GM12878 (cell line): ENCODE results near the gene CWC25.

ENCODE experiments used
- CTCF ChIP-seq, 3 experiments: IDR thresholded peaks in 2 of 3; conservative IDR thresholded peaks in 1 of 3; 2 replicates each; pipeline ENCODE4 v1.5.1; 2011; ENCODE audit warnings: low read depth in 3 of 3, low read length in 3 of 3, mild to moderate bottlenecking in 3 of 3, control low read depth in 2 of 3, moderate library complexity in 2 of 3, inconsistent platforms in 1 of 3, mixed read lengths in 1 of 3; ENCODE audit not compliant: control insufficient read depth in 2 of 3, insufficient read depth in 1 of 3; ENCODE audit errors: extremely low read depth in 1 of 3
- EZH2 ChIP-seq: IDR thresholded peaks from 2 replicates; pipeline ENCODE4 v1.6.1; 2012; ENCODE audit warnings: low read depth, mild to moderate bottlenecking, control low read depth, inconsistent platforms, low read length, borderline replicate concordance; ENCODE audit not compliant: control insufficient read depth
- GABPA ChIP-seq: IDR thresholded peaks from 2 replicates; pipeline ENCODE4 v1.6.1; 2014; ENCODE audit warnings: antibody characterized with exemption, low read depth, mild to moderate bottlenecking, inconsistent platforms
- IKZF2 ChIP-seq, 2 experiments: fragments of 450-650 bp; IDR thresholded peaks; 2 replicates each; pipeline ENCODE4 v1.6.1; 2017; ENCODE audit warnings: mild to moderate bottlenecking in 2 of 2, moderate library complexity in 2 of 2
- JUND ChIP-seq: IDR thresholded peaks from 2 replicates; pipeline ENCODE4 v1.6.1; 2012; ENCODE audit warnings: low read depth, mild to moderate bottlenecking, low read length, improper control_type of control experiment, moderate library complexity
- POLR2A ChIP-seq: IDR thresholded peaks from 2 replicates; pipeline ENCODE4 v1.6.1; 2011; ENCODE audit warnings: low read depth, mild to moderate bottlenecking, low read length
- RBBP5 ChIP-seq: fragments of 200-600 bp; sonication (generic); conservative IDR thresholded peaks from 2 replicates; pipeline ENCODE4 v1.6.1; 2016
- RFX5 ChIP-seq: IDR thresholded peaks from 2 replicates; pipeline ENCODE4 v1.6.1; 2011; ENCODE audit warnings: low read depth, low read length, improper control_type of control experiment
- SRF ChIP-seq, 2 experiments: IDR thresholded peaks; 2 replicates each; pipeline ENCODE4 v1.6.1; 2011; ENCODE audit warnings: low read depth in 2 of 2, low read length in 2 of 2, mild to moderate bottlenecking in 1 of 2, moderate library complexity in 1 of 2
- ZBTB11 ChIP-seq: fragments of 450-650 bp; formaldehyde crosslinking; IDR thresholded peaks from 2 replicates; pipeline ENCODE4 v1.5.0; 2022; ENCODE audit warnings: mild to moderate bottlenecking, missing genetic modification characterization
- ZBTB4 ChIP-seq: fragments of 450-650 bp; formaldehyde crosslinking; IDR thresholded peaks from 2 replicates; pipeline ENCODE4 v1.4.0; 2022; ENCODE audit warnings: mild to moderate bottlenecking, moderate library complexity
- TF ChIP-seq, protein P1 (sequence below): IDR thresholded peaks from 2 replicates; pipeline ENCODE4 v1.6.1; 2012; ENCODE audit warnings: mild to moderate bottlenecking, low read depth, low read length

- no peak for TF ChIP-seq POLR2A
- TF ChIP-seq, protein P1, sequence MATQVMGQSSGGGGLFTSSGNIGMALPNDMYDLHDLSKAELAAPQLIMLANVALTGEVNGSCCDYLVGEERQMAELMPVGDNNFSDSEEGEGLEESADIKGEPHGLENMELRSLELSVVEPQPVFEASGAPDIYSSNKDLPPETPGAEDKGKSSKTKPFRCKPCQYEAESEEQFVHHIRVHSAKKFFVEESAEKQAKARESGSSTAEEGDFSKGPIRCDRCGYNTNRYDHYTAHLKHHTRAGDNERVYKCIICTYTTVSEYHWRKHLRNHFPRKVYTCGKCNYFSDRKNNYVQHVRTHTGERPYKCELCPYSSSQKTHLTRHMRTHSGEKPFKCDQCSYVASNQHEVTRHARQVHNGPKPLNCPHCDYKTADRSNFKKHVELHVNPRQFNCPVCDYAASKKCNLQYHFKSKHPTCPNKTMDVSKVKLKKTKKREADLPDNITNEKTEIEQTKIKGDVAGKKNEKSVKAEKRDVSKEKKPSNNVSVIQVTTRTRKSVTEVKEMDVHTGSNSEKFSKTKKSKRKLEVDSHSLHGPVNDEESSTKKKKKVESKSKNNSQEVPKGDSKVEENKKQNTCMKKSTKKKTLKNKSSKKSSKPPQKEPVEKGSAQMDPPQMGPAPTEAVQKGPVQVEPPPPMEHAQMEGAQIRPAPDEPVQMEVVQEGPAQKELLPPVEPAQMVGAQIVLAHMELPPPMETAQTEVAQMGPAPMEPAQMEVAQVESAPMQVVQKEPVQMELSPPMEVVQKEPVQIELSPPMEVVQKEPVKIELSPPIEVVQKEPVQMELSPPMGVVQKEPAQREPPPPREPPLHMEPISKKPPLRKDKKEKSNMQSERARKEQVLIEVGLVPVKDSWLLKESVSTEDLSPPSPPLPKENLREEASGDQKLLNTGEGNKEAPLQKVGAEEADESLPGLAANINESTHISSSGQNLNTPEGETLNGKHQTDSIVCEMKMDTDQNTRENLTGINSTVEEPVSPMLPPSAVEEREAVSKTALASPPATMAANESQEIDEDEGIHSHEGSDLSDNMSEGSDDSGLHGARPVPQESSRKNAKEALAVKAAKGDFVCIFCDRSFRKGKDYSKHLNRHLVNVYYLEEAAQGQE = no peak
- no peak for TF ChIP-seq RBBP5
- TF ChIP-seq ZBTB4 (CRISPR knock-in tag) = no peak
- no peak for TF ChIP-seq JUND
- no peak for TF ChIP-seq GABPA
- TF ChIP-seq ZBTB11 = no peak
- TF ChIP-seq EZH2 = no peak
- no peak for TF ChIP-seq SRF (IDR thresholded peaks at IDR 0.05; ENCODE audit: low read depth in 2 of 2, low read length in 2 of 2)
- TF ChIP-seq CTCF (IDR thresholded peaks at IDR 0.05 in 2 of 3, conservative IDR thresholded peaks at IDR 0.05 in 1 of 3; ENCODE audit: control insufficient read depth in 2 of 3, extremely low read depth in 1 of 3, insufficient read depth in 1 of 3, low read depth in 3 of 3, low read length in 3 of 3) = no peak
- TF ChIP-seq RFX5 = no peak
- no peak for TF ChIP-seq IKZF2 (IDR thresholded peaks at IDR 0.05)
These were observed 51.9 kb downstream of the CWC25 start for GRCh38 chr17:38773258-38773657.
